22Rv1 (cell line): ENCODE data around the gene NR5A1.

Experiments used
- CTCF ChIP-seq: fragments of 450-650 bp; IDR thresholded peaks from 2 replicates; pipeline ENCODE4 v1.5.1; 2017; ENCODE audit warnings: mild to moderate bottlenecking
- ZFX ChIP-seq: fragments of 450-650 bp; IDR thresholded peaks from 2 replicates; pipeline ENCODE4 v1.6.1; 2017; ENCODE audit warnings: antibody characterized with exemption, borderline replicate concordance

GRCh38 chr9:124437086-124437485 is 70.1 kb downstream of the NR5A1 start:
- no peak for TF ChIP-seq CTCF
- TF ChIP-seq ZFX: no peak
